Kidney (tissue), 14 donors: ENCODE measurements around the gene TMEM130. TPM values are rescaled to one million over a fixed set of nuclear protein-coding genes. Genes with fewer than 3 reads are reported as not detected.
A peak's percentile ranks its signal among the peaks of the same experiment; 100 is the strongest.

Experiments used
- DNase-seq, 5 donors: peaks; one replicate each; pipeline ENCODE4 v3.0.0-alpha.2; 2013 to 2020
- FAIRE-seq: peaks from 2 replicates; lab custom pipeline; 2012; peaks lifted over from hg19 to GRCh38; lab: Jason Lieb, UNC
- H3K27ac ChIP-seq, 2 donors: one replicate each; pipeline ENCODE4 v1.7.0; 2013; ENCODE audit warnings: low read depth in 2 of 2, low read length in 2 of 2, inconsistent platforms in 1 of 2
- H3K27me3 ChIP-seq: one replicate; pipeline ENCODE4 v1.7.1; 2013; ENCODE audit warnings: low read length, inconsistent platforms; ENCODE audit not compliant: control insufficient read depth, insufficient read depth
- H3K36me3 ChIP-seq, 3 donors: one replicate each; pipeline versions ENCODE4 v1.7.0 to v1.7.1; 2013; ENCODE audit warnings: low read length in 3 of 3, control low read depth in 1 of 3, inconsistent platforms in 1 of 3; ENCODE audit not compliant: insufficient read depth in 3 of 3, control insufficient read depth in 2 of 3
- H3K4me1 ChIP-seq, 3 donors: one replicate each; pipeline versions ENCODE4 v1.7.0 to v1.7.1; 2013; ENCODE audit warnings: low read length in 3 of 3, inconsistent platforms in 1 of 3, low read depth in 1 of 3; ENCODE audit not compliant: control insufficient read depth in 2 of 3, insufficient read depth in 2 of 3
- H3K4me3 ChIP-seq, 3 donors: one replicate each; pipeline versions ENCODE4 v1.7.0 to v1.8.1; 2013; ENCODE audit warnings: low read length in 3 of 3, control low read depth in 1 of 3, inconsistent platforms in 1 of 3
- H3K9ac ChIP-seq, 3 donors: one replicate each; pipeline versions ENCODE4 v1.7.0 to v1.7.1; 2013; ENCODE audit warnings: low read length in 3 of 3, control low read depth in 1 of 3, inconsistent platforms in 1 of 3
- H3K9me3 ChIP-seq, 3 donors: one replicate each; pipeline versions ENCODE4 v1.7.0 to v1.7.1; 2013; ENCODE audit warnings: low read length in 3 of 3, control low read depth in 1 of 3, inconsistent platforms in 1 of 3; ENCODE audit not compliant: control insufficient read depth in 2 of 3, insufficient read depth in 1 of 3
- intact Hi-C: fragments of 100-400 bp; cut with DNase I; formaldehyde crosslinking; loops from one replicate; pipeline ENCODE4 v1.11.1; 2022
- polyA plus RNA-seq: library from polyadenylated mRNA; stranded (reverse); fragments of 350-450 nt; fragmentation: Illumina TruSeq; extraction: RNeasy Lipid Tissue Mini Kit (QIAGEN cat#74804); gene quantifications from one replicate; pipeline ENCODE4 v1.2.3, GENCODE V29; 2014; ENCODE audit warnings: low read depth, low replicate concordance; ENCODE audit not compliant: insufficient read depth
- total RNA-seq: library from RNA; stranded (reverse); fragmentation: NEBNext Ultra II Directional; extraction: Animal tissue kit (Norgen Biotek cat#: 25700); gene quantifications from one replicate; pipeline ENCODE4 v1.2.1, GENCODE V29; 2021
- TF ChIP-seq, protein P1 (sequence below): IDR thresholded peaks from 3 replicates; pipeline ENCODE4 v1.5.1; 2012; ENCODE audit warnings: mild to moderate bottlenecking, moderate library complexity, borderline replicate concordance; ENCODE audit not compliant: insufficient read depth; ENCODE audit errors: extremely low read depth
- donor health status: control.
- donor health status: control.
- donor health status: control.
- donor health status: control.
- donor health status: control.
- donor health status: DM: yes; HTN: yes; CAD: no.
- donor health status: Normal renal cell carcinoma (clear cell type).

TMEM130 gene
- total and polyA plus RNA-seq, 2 donors from 2014 or later = 5.0 to 12.9 TPM

DNA sequence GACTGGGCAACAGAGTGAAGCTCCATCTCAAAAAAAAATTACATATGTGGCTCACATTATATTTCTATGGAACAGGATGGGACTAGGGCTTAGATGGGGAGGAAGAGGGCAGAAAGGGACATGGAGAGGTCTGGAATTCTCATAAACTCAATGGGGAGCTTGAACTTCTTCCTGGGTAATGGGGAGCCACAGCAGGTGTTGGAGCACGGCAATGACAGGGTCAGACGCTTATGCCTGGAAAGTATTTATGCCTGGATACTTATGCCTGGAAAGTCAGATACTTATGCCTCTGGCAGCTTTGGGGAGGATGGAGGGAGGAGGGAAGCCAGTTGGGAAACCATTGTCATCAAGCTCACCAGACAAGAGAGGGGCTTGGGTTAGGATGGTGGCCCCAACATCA, 36.8 kb downstream of the TMEM130 start:
- Histone ChIP-seq H3K4me3 (no peak overlapping the region), H3K27me3 (no peaks in the 10 kb centered on the region), H3K4me1 (no peaks in the 10 kb centered on the region), H3K36me3 (no peaks in the 10 kb centered on the region), H3K9ac (no peak overlapping the region), H3K27ac (no peak overlapping the region), H3K9me3 (no peaks in the 10 kb centered on the region)
- FAIRE-seq (no peak), DNase-seq (no peak)
- TF ChIP-seq, protein P1, sequence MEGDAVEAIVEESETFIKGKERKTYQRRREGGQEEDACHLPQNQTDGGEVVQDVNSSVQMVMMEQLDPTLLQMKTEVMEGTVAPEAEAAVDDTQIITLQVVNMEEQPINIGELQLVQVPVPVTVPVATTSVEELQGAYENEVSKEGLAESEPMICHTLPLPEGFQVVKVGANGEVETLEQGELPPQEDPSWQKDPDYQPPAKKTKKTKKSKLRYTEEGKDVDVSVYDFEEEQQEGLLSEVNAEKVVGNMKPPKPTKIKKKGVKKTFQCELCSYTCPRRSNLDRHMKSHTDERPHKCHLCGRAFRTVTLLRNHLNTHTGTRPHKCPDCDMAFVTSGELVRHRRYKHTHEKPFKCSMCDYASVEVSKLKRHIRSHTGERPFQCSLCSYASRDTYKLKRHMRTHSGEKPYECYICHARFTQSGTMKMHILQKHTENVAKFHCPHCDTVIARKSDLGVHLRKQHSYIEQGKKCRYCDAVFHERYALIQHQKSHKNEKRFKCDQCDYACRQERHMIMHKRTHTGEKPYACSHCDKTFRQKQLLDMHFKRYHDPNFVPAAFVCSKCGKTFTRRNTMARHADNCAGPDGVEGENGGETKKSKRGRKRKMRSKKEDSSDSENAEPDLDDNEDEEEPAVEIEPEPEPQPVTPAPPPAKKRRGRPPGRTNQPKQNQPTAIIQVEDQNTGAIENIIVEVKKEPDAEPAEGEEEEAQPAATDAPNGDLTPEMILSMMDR = no peak
- intact Hi-C loops = no loop called here

DNA sequence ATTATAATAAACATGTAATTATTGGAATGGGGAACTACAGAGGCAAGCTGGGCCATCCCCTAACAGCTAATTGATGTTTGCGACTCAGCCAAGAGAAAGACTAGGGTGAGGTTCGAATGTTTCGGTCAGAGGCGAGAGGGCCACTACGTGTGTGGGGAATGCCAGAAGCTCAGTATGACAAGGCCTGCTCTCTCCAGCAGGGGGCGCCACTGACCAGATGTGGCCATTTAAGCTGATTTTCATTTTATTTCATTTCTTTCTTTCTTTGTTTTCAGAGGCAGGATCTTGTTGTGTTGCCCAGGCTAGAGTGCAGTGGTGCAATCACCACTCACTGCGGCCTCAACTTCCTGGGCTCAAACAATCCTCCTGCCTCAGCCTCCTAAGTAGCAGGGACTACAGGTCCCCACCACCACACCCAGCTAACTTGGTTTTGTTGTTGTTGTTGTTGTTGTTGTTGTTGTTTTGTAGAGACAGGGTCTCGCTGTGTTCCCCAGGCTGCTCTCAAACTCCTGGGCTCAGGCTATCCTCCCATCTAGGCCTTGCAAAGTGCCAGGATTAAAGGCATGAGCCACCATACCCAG, 38.1 kb downstream of the TMEM130 start:
- Histone ChIP-seq H3K36me3 (no peaks in the 10 kb centered on the region), H3K27me3 (no peaks in the 10 kb centered on the region), H3K4me3 (no peak overlapping the region), H3K9me3 (no peaks in the 10 kb centered on the region), H3K4me1 (no peaks in the 10 kb centered on the region), H3K9ac (no peak overlapping the region), H3K27ac (no peak overlapping the region)
- FAIRE-seq (no peak), DNase-seq (no peak)
- intact Hi-C loops = no loop called here
- TF ChIP-seq, protein P1 = peak; percentile 43

DNA sequence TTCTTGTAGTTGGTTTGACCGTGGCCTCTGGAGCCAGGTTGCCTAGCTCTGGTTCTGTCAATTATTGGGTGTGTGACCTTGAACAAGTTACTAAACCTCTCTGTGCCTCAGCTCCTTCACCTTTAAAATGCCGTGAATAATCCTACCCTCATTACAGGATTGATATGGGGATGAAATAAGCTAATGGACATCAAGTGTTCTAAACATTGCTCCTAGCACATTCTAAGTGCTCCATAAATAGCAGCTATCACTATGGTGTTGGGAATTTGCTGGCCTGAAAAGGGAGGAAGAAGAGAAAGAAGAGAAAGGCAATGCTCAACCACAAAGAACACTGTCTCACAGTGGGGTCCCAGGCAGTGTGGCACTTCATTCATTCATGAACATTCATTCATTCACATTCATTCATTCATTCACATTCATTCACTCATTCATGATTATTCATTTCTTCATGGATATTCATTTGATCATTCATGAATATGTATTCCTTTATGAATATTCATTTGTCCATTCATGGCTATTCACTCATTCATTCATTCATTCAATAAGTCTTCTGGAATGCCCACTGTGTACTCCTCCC, 38.8 kb downstream of the TMEM130 start:
- H3K36me3 ChIP-seq = no peaks in the 10 kb centered on the region
- intact Hi-C loops = no loop called here
- FAIRE-seq = no peak

More for the DNA sequence above, 38.8 kb downstream of the TMEM130 start:
- H3K27ac ChIP-seq = no peak overlapping the region
- no peak for DNase-seq
- H3K4me1 ChIP-seq = no peaks in the 10 kb centered on the region
- TF ChIP-seq, protein P1 = no peak
- no peak overlapping the region for H3K4me3 ChIP-seq
- H3K27me3 ChIP-seq = no peaks in the 10 kb centered on the region
- H3K9me3 ChIP-seq = no peaks in the 10 kb centered on the region
- no peak overlapping the region for H3K9ac ChIP-seq
